Testis (tissue), 2 donors: ENCODE results near the gene CNDP1.

Source experiments
- CTCF ChIP-seq, 3 experiments: fragments of 450-650 bp in 2 of 3; fragments of 200-600 bp in 1 of 3; sonication (generic) in 1 of 3; IDR thresholded peaks; one replicate each; pipeline ENCODE4 v1.5.1; 2016 to 2019; ENCODE audit warnings: antibody characterized with exemption in 3 of 3, mild to moderate bottlenecking in 2 of 3, moderate library complexity in 1 of 3
- POLR2A ChIP-seq: fragments of 450-650 bp; IDR thresholded peaks from one replicate; pipeline ENCODE4 v1.6.1; 2017; ENCODE audit warnings: antibody characterized with exemption, mild to moderate bottlenecking, moderate library complexity

- TF ChIP-seq POLR2A (peak; percentile 59), CTCF (IDR thresholded peaks at IDR 0.05) (no peak)
Observed at GRCh38 chr18:74495581-74496507, 38.5 kb upstream of the CNDP1 start, which contains the start of gene CNDP2.
